ENCODE measurements around the gene SPRYD3.
"Not testable (repeated sequence)": the region's sequence is repeated elsewhere in the genome, so short reads cannot be mapped to it uniquely, and the experiment has no call there.

The SPRYD3 gene

DNA sequence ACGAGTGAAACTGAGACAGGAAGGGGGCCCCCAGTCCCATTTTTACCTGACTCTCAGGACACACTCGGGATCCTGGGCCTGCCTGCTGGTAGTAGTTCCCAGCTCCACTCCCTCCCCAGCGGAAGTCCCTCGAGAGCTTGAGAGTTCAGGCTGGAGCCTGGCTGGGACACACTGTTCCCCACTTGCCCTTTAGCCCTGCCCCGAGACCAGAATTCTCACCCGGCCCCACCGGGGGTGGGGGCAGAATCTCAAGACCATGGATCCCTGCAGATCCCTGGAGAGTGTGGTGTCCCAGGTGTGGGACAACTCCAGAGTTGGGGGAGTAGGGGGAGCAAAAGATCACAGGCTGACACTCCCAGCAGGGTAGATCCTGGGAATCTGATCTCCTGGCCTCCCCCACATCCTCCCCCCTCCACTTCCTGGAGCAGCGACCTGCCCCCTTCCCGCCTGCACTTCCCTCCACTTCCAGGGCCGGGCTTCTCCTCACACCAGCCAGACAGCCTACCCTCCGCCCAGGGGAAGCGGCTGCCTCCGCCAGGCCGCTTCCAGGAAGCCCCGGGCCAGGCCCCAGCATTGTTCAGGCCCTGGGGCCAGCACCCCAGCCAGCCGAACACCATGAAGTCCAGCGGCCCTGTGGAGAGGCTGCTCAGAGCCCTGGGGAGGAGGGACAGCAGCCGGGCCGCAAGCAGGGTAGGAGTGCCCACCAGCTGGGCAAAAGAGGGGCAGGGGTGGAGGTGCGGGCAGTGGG, 29.4 kb downstream of the SPRYD3 start, which contains the start of gene TNS2:
TSS of gene TNS2 (plus strand) at position 495 of the 748 bp plus-strand sequence. CDS start at position 616, 121 bp downstream.
- DNase-seq = no peak

DNA sequence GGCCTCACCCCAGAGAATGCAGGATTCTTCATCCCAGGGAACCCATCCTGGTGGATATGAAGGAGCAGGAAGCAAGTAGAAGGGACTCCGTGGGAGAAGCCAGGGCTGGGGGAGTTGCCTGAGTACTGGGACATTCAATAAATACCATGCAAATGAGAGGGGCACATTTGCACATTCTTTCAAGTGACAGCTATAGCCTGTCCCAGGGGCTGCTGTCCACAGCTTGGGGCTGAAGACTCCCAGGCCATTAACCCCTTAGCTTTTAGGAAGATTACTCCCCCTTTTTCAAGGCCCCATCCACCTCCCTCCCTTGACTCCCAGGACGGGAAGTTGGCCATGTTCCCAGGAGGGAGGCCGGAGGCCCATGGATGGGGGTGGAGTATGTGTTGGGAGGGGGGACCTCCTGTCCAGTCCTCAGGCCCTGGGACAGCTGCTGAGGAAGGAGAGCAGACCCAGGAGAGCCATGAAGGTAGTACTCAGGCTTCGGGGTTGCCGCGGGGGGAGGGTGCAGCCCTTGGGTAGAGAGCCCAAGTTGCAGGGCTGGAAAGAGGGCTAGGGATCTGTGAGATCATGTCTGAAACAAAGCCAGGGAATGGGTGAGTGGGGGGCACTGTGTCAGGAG, 30.3 kb downstream of the SPRYD3 start:
- DNase-seq = no peak

DNA sequence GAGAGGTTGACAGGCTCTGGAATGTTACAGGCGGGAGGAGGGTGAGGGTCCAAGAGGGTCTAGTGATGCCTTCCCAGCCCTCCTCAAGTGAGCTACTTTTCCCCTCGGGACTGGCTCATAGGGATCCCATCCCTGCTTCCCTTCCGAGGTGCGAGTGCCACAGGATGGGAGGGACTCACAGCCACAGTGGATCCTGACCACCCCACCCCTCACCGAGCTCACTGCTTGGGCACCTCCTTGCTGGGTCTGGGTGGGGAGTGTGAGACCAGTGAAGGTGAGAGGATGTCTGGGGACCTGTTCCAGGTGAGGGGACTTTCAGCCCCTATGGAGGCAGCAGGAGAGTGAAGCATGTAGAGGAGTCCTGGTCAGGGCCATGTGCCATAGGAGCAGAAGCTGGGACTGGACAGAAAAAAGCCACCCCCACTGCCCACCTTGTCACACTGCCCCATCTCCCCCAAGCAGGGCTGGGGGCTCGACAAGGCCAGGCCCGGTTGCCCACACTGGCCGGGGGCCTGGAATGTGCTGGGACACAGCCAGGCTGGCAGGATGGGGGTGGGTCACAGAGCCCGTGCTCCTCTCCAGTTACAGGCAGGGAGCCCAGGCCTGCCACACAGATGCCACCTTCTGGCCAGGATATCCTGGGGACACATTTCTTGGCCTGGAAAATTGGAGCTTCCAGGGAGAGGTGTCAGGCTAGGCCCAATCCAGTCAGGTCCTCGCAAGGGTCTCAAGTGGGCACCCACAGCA, 31.0 kb downstream of the SPRYD3 start:
- DNase-seq = no peak

DNA sequence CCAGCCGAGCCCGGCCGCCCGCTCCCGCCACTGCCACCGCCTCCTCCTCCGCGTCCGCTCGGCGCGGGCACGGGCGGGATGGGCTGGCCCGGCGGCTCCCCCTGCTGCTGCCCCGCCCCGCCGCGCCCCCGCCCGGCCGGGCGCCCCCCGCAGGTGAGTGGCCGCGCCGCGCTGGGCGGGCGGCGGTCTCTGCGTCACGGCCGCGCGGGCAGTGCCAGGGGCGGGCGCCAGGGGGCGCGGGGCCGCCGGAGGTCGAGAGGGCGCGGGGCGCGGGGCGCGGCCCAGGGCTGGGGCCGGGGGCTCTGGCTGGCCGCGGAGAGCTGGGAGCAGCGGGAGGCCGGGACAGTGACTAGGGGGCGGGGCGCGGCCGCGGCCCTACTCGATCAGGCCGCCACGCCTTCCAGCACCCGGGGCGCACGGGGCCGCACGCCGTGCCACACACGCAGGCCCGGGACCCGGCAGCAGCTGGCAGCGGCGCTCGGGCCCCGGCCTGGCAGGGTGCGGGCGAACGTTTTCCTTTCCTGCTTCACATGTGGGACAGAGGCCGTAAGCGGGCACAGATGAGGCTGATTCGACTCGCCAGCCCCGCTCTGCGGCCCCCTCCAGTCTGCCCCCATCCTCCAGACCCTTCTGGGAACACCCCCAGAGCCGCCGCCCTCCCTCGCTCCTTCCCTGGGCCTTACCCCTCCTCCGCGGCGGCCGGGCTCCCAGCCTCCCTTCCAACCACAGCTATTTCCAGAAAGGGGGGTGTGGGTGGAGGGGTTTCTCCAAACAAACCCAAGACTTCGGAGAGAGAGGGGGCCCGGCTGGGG, 31.8 kb downstream of the SPRYD3 start:
- peak; percentile 61 to 65 for DNase-seq

DNA sequence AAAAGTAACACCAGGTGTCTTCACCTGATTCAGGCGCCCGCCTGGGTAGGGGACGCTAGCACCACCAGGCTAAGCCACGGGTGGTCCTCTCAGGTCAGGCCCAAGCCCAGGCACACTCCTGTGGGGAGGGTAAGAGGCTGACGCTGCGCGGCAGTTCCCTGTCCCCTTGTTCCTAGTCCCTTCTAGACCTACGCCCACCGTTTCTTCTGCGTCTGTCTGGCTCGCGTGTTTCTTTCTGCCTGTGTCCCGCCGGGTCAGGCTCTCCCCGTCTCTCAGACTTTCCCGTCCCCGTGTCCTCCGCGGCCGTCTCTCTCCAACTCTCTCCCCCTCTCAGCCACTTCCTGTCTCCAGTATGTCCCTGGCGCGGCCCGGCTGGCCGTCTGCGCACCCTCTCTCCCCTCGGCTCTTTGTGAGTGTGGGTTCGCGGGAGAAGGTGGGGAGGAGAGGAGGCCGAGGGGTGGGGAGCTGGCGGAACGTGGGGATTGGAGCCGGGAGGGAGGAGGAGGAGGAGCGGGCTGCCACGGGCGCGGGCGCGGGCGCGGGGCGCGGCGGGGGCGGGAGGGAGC, 32.5 kb downstream of the SPRYD3 start:
- peak in 1 of 2 donors; percentile 48 for DNase-seq

DNA sequence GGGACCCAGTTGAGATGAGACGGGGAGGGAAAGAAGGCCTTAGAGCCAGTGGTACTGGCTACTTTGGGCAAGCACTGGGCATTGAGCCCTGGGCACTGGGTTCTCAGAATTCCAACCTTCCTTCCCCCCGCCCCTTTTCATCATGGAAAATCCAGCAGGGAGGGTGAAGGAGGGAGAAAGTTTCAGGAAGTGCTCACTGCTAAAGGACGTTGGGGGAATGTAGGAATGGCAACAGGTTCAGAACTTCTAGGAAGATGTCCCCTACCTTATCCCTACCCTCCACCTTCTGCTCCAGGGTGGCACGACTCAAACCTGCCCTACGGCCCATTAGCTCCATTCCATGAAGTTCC, 33.5 kb downstream of the SPRYD3 start:
- DNase-seq = no peak

DNA sequence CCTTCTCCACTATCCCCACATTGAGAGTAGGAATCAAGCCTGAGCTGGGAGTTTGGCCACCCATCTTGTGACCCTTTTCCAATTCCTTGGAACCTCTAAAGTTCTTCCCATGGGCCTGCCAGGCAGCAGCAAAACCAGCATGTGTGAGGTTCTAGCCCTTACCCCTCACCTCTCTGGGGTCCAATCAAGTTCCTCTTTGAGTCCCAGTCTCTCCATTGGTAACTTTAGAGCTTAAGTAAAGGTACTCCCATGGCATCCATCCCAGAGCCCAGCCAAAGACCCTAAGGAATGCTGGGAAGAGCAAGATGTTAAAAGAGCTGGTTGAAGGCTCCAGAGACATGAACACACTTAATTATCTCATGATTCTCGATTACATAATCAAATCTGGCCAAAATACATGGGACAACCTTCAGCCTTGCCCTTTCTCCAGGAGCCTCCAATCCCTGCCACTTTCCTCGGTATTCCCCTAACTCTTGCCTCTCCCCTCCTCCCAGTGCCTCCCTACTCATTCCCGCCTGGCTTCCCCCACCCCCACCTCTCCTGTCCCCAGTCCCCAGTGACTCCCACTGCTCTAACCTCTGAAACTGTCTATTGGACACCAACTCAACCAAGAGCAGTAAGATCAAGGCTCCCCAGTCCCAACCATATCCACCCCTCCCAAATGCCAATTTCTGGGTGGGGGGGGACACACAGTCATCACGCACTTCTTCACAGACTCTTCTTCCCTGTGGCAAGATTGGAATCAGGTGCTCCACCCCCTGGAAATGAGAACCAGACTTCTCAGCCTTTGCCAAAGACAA, 34.1 kb downstream of the SPRYD3 start:
- no peak for DNase-seq

DNA sequence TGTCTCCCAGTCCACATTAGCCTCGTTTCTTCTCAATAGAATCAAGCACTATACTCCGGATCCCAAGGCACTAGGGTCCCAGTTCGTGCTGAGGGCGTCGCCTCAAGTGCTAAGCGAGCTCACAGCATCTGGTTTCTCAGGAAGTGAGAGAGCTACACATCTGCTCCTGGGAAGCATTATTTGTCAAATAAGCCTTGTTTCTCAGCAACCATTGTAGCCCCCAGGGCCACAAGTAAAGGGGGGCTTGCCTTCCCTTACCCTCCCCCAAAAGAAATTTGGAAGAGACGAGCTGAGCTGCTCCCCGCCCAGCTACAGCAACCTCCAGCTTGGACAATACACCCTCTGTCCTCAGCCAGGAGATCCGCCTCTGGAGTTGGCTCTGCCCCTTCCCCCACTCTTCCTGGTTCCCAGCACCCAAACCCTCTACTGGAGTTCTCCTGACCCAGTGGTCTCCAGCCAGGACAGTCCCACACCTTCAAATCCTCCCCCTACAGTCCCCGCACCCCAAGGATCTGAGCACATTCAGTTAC, 35.1 kb downstream of the SPRYD3 start:
- no peak for DNase-seq

DNA sequence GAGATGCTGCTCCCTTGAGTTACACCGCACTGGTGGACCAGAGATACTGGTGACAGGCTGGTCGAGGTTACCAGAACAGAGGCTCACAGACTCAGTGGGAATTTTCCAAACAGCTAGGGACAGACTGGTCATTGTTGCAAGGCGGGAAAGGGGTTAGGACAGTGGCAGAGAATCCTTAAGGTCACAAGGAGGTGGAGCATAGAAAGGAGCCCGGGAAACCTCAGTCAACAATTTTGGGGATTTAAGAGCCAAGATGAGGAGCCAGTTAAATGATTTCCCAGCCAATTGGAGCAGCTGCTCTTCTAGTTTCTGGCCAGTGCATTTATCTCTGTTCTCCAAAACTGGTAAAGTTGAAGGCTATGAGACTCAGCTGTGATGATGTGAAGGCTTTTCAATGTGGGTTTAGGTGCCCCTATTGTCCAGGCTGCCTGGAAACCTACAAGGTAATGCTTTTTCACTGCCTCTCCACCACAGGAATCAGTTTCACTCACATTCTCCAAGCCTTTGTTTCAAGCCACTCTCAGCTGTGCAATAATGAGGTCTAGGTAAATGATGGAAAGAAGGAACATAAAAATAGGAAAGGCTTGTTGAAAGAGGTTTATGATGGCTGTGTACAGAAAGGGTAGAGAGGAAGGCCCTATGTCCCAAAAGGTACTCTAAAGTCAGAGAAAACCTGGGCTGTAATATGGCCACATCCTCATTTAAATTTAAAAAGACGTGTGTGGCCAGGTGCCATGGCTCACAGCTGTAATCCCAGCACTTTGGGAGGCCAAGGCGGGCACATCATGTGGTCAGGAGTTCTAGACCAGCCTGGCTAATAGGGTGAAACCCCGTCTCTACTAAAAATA, 36.4 kb downstream of the SPRYD3 start:
- no peak for DNase-seq

DNA sequence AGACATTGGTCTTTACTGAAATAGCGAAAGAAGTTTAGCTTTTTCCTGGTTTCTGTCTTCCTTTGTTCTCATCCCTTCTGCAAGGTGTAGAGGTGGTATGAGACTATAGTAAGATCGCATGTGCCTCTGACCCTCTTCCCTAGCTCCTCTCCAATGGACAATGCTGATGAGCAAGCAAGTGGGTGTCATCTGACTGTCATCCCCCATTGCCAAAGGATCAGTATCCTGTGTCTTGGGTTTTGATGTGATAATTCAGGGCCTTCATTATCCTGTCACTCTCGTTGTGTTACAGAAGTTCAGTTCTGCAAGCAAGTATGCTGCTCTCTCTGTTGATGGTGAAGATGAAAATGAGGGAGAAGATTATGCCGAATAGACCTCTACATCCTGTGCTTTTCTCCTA, 39.3 kb downstream of the SPRYD3 start:
- no peak for DNase-seq

DNA sequence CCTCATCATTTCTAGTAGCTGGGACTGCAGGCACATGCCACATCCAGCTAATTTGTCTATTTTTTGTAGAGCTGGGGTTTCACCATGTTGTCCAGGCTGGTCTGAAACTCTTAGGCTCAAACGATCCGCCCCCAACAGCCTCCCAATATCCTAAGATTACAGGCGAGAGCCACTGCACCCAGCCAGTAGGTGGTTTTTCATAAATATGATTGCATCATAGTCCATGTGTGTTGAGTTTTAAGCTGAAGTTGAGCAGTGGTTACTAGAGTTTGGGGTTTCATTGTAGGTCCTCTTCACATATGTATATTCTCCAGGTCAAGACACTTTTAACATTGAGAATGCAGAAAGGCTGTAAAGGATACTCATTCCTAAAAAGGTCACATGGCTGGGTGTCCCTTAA, 42.4 kb downstream of the SPRYD3 start:
- no peak for DNase-seq

DNA sequence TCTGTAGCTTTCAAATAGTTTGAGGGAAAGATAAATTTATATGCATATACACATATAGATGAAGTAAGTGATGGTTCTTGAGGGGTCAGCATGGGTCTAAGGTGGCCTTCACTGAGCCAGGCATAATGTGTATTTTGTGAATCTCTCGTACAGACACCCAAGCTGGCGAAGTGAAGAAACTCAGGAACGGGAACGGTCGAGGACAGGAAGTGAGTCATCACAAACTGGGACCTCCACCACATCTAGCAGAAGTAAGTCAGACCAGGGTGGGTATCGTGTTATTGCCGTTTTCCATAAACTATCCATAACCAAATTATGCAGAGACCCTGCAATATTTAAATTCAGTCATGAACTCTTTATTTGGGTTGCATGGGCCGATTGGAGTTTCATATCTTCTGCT, 44.7 kb downstream of the SPRYD3 start:
- DNase-seq = no peak

DNA sequence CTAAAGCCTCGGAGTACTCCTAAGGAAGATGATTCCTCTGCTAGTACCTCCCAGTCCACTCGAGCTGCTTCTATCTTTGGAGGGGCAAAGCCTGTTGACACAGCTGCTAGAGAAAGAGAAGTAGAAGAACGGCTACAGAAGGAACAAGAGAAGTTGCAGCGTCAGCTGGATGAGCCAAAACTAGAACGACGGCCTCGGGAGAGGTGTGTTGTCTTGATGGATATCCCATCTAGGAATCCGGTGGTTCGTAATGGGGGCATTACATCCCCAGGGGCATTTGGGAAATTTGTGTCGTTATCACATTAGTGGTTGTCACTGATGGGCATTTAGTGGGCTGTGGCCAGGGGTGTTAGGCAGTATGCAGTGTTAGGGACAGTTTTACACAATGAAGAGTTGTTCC, 45.4 kb downstream of the SPRYD3 start:
- not testable (repeated sequence) for DNase-seq

DNA sequence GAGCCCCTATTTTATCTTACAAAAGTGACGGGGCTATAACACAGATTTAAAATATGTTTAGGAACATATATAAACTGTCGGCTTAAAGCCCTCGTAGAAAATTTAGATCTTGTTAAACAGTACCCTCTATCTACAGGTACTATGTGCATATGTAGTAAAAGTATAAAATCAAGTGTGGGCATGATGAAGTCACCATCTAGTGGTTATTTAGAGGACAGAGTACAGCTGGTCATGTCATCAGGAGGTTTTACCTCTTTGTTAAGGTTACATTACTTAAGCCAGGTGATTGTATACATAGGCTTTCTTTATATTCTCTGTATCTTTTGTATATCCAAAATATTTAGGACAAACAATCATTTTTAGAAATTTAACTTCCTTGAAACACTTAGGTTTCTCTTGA, 47.6 kb downstream of the SPRYD3 start:
- DNase-seq = no peak

DNA sequence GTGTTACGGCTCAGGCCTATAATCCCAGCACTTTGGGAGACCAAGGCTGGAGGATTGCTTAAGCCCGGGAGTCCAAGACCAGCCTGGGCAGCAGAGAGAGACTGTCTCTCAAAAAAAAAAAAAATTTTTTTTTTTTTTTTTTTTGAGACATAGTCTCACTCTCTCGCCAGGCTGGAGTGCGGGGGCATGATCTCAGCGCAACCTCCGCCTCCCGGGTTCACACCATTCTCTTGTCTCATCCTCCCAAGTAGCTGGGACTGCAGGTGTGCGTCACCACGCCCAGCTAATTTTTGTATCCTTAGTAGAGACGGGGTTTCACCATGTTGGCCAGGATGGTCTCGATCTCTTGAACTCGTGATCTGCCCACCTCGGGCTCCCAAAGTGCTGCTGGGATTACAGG, 52.2 kb downstream of the SPRYD3 start:
- not testable (repeated sequence) for DNase-seq

DNA sequence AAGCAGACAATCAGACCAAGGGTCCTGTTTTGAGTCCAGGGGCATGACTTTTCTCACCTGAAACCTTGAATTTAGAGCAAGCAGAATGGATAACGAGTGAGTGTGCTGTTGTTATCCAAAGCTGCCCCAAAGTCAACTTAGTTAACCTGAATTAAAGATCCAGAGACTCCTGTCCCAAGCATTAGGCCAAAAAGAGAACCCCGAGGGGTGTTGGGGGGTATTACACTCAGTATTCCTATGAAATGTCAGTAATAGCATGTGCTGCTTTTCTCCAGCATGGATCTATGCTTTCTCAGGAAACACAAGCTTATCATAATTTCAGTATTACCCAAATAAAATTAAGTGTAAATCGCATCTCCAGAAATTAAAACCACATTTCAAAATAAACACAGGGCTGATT, 53.9 kb downstream of the SPRYD3 start:
- DNase-seq = no peak

DNA sequence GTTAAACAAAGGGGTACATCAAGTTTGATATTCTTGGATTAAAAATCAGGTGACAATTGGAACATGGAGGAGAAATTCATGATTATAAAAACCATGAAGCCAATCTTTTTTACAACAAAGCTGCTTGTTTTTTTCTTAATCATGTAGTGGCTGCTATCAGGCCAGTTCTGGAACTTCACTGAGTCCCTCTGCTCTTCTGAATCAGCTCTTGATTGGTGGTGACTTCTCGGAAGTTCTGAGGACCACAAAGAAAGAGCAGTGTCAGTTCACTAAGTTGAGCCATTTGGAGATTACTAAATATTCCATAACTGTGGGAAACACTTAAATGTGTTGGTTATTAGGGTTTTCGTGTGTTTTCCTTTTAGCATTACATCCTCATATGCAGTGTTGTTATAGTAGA, 64.5 kb downstream of the SPRYD3 start:
- no peak for DNase-seq

Data from activated CD4-positive, alpha-beta T cell treated with anti-CD3 and anti-CD28 coated beads for 4 hours (primary cell).